LoVo (cell line): ENCODE results near the gene RBBP8.
"Not testable (repeated sequence)": the region's sequence is repeated elsewhere in the genome, so short reads cannot be mapped to it uniquely, and the experiment has no call there.

Experiments
- DNase-seq: peaks from one replicate; pipeline ENCODE4 v3.0.0-alpha.2; 2016; ENCODE audit warnings: low spot score

Gene RBBP8

DNA sequence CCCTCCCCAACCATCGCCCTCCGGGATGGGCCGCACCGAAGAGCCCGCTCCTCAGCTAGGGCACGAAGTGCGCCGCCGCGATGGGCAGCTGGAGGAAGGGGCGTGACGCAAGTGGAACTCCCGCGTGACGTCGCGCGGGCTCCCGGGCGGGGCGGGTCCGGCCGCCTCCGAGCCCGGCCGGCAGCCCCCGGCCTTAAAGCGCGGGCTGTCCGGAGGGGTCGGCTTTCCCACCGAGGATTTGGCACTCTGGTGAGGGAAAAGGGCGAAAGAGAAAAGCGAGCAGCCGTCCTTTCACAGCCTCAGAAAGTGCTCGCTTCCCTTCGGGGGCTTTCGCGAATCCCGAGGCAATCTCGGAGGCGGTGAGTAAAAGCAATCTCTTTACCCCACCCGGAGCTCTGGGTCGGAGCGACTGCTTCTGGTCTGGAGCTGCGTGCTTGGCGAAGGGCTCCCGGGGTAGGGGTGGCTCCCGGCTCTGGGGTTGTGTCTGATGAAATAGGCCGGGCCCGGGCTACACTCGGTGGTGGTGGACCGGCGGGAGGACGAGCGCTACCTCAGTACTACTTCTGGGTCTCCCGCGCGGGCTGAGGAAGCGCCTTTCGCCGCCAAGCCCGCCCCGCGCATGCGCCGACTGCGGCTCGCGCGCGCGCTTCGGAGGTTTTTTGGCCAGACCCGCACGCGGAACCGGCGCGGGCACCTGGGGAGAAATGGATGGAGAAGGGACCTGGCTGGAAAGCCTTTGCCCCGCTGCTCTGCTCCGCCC lies at the start of gene RBBP8:
Gene RBBP8 (plus strand): TSS at position 123 of the 760 bp plus-strand sequence. CDS start 3,524 bp downstream, outside the sequence.
- DNase-seq: peak; percentile 85

DNA sequence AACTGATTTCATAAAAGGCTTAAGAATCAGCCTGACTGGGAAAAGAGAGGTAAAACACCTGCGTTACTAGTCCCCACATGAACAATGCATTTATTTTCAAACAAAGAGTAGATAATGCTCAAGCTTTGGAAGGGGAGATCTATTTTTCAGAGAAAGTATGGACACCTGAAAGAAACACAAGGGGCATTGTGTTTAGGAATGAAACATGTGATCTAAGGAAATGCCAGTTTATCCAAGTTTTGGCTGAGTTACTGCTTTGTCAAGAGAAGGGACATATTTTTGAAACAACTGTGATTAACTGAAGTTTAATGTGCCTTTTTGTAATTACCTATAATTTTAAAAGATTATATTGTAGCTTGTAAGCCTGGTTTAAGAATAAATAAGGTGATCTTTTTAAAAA lies 49.3 kb upstream of the RBBP8 start:
- no peak for DNase-seq

DNA sequence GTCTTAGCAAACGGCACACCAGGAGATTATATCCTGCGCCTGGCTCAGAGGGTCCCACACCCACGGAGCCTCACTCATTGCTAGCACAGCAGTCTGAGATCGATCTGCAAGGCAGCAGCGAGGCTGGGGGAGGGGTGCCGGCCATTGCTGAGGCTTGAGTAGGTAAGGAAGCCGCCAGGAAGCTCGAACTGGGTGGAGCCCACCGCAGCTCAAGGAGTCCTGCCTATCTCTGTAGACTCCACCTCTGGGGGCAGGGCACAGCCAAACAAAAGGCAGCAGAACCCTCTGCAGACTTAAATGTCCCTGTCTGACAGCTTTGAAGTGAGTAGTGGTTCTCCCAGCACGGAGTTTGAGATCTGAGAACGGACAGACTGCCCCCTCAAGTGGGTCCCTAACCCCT lies 47.4 kb upstream of the RBBP8 start:
- DNase-seq: peak; percentile 47

DNA sequence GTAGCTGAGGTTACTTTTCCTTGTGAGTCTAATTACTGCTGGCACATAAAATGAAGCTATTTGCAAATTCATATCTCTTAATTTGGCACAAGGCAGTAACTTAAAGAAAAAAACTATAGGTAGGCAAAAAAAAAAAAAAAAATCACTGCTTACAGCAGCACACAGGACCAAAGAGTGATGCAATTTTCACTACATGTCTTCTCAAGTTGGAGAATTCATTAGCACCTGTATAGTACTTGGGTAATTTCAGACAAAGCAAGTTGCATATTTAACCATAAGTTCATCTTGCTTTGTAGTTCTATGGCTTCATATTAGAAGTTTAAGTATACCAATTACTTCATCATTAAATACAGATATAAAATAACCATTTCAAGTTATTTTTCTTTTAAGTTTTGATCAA lies 33.7 kb upstream of the RBBP8 start:
- no peak for DNase-seq

- no peak for DNase-seq
Measured at GRCh38 chr18:22900558-22901238, 32.4 kb upstream of the RBBP8 start.

GRCh38 chr18:22902093-22902492 lies 31.0 kb upstream of the RBBP8 start:
- DNase-seq: no peak

- not testable (repeated sequence) for DNase-seq
Measured at GRCh38 chr18:22903248-22903647, 29.9 kb upstream of the RBBP8 start.

DNA sequence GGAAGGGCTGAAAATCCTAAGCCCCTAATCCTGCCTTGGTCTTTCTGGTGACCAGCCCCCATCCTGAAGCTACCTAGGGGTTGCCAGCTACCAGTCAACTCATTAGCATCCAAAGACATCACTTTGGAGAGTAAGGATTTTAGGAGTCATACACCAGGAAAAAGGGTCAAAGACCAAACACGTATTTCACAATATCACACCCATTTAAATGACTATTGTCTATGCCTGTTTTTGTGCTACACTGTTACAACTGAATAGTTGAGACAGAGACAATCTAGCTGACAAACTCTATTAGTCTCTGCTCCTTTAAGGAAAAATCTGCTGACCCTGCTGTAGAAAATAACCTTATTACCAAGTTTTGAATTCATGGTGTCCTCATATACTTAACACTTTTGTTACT lies 21.0 kb upstream of the RBBP8 start:
- DNase-seq: no peak

DNA sequence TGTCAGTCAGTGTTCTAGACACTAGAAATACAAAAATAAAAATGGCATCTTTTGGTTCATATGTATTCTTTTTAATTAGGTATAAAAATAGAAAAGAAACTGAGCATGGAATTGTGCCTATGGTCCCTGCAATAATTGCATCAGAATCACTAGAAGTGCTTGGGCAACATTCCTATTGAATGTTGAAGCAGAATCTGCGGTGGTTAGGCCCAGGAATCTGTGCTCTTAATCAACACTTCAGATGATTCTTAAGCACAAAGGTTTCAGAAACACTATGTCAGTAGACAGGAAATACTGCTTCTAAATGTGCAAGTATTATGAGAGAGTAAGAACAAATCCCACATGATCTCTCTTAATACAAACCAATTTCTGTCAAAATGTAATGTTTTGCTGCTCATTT lies 20.3 kb upstream of the RBBP8 start:
- DNase-seq: no peak

DNA sequence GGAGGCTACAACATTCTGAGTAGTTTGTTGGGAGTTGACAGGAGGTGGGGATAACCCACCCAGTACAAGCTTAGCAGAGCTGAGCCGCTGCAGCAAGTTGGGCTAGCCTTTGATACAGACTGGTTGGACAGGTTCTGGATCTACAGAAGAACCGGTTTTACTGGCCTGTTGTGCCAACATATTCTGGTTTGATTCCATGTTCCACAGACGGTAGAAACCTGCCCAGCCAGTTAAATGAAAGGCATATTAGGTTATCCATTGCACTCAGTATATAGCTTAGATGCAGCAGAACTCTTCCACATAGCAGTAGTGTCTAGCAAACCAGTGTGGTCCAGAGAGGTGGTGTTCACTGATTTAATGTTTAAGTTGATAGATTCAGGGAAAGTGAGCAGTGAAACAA lies 19.3 kb upstream of the RBBP8 start:
- DNase-seq: peak; percentile 89

DNA sequence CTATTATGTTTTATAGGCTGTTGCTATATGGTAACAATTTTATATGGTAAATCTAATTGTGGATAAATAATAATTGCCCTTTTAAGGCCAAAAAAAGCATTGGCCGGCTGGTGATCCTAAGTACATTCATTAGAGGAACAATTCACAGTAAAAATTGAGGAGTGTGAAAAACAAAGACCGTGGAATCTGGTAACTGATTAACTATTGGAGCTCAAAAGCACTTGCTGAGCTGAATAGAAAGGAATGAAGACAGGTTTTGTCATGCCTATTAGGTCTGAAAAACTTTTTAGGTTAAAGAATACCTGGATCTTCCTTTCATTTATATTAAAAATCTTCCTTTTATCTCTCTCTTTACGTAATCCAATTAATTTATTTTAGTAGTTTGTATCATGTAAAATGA lies 18.5 kb upstream of the RBBP8 start:
- DNase-seq: peak; percentile 29

GRCh38 chr18:22915337-22915736 lies 17.8 kb upstream of the RBBP8 start:
- DNase-seq: no peak

DNA sequence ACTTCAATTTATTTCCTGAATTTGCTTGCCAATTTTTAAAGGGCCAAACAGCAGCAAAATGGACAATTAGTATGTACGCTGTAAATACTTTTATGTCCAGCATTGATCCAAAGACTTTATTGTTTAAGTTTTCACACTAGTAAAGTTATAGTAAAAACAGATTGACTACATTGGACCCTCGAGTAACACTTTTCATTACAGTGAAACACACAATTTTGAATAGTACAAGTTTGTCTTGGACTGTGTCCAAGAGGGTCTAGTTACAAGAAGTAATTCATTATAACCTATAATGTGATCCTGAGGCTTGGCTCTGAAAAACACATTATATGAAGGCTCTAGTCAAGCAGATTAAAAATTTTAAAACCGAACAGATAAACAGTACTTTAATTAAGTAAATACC lies 11.4 kb upstream of the RBBP8 start:
- DNase-seq: no peak

DNA sequence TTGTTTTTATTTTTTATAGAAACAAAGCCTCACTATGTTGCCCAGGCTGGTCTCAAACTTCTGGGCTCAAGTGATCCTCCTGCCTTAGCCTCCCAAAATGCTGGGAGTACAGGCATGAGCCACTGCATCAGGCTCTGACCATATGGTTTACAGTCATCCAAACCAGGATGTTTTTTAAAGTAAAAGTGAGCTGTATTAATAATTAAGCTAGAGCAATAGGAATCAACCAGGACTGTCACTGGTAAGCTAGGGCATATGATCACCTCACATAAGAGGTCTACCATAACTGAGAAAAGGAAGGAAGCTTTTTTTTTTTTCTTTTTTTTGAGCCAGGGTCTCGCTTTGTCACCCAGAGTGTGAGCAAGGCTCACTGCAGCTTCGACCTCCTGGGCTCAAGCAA lies 8.5 kb upstream of the RBBP8 start:
- DNase-seq: no peak

DNA sequence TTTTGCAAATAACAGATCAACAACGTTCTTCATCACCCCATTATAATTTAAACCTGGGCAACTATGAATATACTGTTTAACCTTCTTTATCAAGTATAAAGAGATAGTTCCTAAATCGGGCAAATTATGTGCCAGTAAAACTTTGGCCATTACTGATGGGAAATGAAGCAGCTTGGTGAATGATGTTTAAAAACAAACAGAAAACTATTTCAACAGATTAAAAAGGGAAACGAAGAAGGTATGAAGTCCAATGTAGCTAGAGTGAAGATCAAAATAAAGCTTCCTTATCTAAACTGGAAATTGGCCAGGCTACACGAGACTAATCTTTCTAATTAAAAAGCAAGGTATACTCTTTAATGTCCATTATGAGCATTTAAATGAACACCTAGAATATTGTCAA lies 6.7 kb upstream of the RBBP8 start:
- no peak for DNase-seq

GRCh38 chr18:22928339-22928738 lies 4.8 kb upstream of the RBBP8 start:
- no peak for DNase-seq

- DNase-seq: peak; percentile 75
Measured at GRCh38 chr18:22930089-22930713, 2.9 kb upstream of the RBBP8 start.

DNA sequence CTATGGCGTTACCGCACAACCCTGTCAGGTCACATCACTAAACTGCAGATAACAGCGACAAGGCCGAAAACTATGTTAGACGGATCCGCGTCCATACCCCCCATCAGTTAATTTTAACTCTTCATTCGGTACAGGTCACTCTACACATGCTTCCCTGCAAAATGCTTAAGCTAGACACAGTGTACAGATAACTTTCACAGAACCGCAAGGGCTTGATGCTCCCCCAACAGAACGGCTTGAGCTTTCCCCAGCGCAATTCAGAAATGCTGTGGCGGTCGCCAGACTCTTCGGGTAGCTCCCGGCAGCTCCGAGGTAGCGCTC lies 283 bp upstream of the RBBP8 start:
- DNase-seq: no peak

GRCh38 chr18:22933966-22934423 lies 867 bp downstream of the RBBP8 start:
- DNase-seq: no peak

DNA sequence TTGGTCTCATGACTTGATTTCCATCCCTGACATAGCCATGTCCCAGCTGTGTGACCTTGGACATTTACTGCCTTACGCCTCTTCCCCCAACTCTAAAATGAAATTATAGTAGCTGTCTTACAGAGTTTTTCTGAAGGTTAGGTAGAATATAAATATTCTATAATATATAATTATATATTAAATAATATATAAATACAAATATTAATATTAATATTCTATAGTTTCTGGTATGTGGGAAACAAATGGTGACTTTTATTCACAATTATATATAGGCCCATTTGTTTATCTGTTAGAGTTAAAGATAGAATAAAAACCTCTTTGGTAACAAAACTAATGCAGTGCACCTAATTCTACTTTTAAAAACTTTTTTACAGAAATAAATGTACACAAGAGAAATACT lies 1.7 kb downstream of the RBBP8 start:
- no peak for DNase-seq

DNA sequence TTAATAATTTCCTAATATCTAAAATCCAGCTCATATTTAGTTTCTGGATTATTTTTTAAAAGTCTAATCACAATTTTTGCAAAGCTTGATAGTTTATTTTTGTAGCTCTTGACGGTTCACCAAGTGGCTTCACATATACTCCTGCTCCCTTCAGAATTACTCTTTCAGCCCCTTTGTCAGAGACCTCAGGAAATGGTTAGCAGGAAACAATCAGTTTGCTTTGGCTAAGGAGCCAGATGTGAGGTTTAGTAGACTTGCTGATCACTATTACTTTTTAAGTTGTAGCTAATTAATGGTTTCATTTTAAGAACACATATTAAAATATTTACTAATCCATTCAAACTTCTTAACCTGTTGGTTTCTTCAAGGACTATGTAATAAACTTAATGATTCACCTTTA lies 2.3 kb downstream of the RBBP8 start:
- no peak for DNase-seq

GRCh38 chr18:22936515-22936914 lies 3.4 kb downstream of the RBBP8 start:
- no peak for DNase-seq

- no peak for DNase-seq
Measured at GRCh38 chr18:22939649-22940048, 6.5 kb downstream of the RBBP8 start.
